ENCODE data around the gene TLE2.
"Not testable (repeated sequence)": the region's sequence is repeated elsewhere in the genome, so short reads cannot be mapped to it uniquely, and the experiment has no call there.

Gene TLE2

GRCh38 chr19:3041761-3042620 lies 12.9 kb upstream of the TLE2 start:
- TF ChIP-seq, protein P1, sequence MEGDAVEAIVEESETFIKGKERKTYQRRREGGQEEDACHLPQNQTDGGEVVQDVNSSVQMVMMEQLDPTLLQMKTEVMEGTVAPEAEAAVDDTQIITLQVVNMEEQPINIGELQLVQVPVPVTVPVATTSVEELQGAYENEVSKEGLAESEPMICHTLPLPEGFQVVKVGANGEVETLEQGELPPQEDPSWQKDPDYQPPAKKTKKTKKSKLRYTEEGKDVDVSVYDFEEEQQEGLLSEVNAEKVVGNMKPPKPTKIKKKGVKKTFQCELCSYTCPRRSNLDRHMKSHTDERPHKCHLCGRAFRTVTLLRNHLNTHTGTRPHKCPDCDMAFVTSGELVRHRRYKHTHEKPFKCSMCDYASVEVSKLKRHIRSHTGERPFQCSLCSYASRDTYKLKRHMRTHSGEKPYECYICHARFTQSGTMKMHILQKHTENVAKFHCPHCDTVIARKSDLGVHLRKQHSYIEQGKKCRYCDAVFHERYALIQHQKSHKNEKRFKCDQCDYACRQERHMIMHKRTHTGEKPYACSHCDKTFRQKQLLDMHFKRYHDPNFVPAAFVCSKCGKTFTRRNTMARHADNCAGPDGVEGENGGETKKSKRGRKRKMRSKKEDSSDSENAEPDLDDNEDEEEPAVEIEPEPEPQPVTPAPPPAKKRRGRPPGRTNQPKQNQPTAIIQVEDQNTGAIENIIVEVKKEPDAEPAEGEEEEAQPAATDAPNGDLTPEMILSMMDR (IDR thresholded peaks at IDR 0.05; ENCODE audit: unreplicated experiment in 3 of 3), result no peak
- Mint-ChIP-seq H3K4me3 (peak overlapping the region; percentile 62 to 72 (median 64)), H3K4me1 (peaks cover 30% of the 10 kb centered on the region), H3K36me3 (ENCODE audit: low read depth) (no peaks in the 10 kb centered on the region), H3K27me3 (ENCODE audit: low read depth) (peaks cover 25% of the 10 kb centered on the region), H3K27ac (peak overlapping the region; percentile 94 to 96 (median 96)), H3K9me3 (no peaks in the 10 kb centered on the region)

- no peaks in the 10 kb centered on the region for H3K36me3 Mint-ChIP-seq (ENCODE audit: low read depth)
- TF ChIP-seq, protein P1 (IDR thresholded peaks at IDR 0.05; ENCODE audit: unreplicated experiment in 3 of 3), result no peak
- H3K27me3 Mint-ChIP-seq (ENCODE audit: low read depth), result peaks cover 28% of the 10 kb centered on the region
- H3K4me1 Mint-ChIP-seq, result peaks cover 30% of the 10 kb centered on the region
- H3K4me3 Mint-ChIP-seq, result peak overlapping the region; percentile 11 to 53 (median 50)
- H3K9me3 Mint-ChIP-seq, result no peaks in the 10 kb centered on the region
- peak overlapping the region; percentile 71 to 77 (median 75) for H3K27ac Mint-ChIP-seq
Measured at GRCh38 chr19:3041327-3041726, 12.2 kb upstream of the TLE2 start.

GRCh38 chr19:3039641-3040077 lies 10.6 kb upstream of the TLE2 start:
- H3K9me3 Mint-ChIP-seq, result no peaks in the 10 kb centered on the region
- H3K36me3 Mint-ChIP-seq (ENCODE audit: low read depth), result no peaks in the 10 kb centered on the region
- peaks cover 24% of the 10 kb centered on the region for H3K27me3 Mint-ChIP-seq (ENCODE audit: low read depth)
- H3K4me3 Mint-ChIP-seq, result peak overlapping the region in 2 of 3 experiments; percentile 16 to 23
- TF ChIP-seq, protein P1 (IDR thresholded peaks at IDR 0.05; ENCODE audit: unreplicated experiment in 3 of 3), result no peak
- peaks cover 36% of the 10 kb centered on the region for H3K4me1 Mint-ChIP-seq
- H3K27ac Mint-ChIP-seq, result peak overlapping the region in 2 of 3 experiments; percentile 50 to 58

GRCh38 chr19:3039125-3039524 lies 10.0 kb upstream of the TLE2 start:
- H3K27me3 Mint-ChIP-seq (ENCODE audit: low read depth), result peaks cover 30% of the 10 kb centered on the region
- peak overlapping the region in 2 of 3 experiments; percentile 50 to 58 for H3K27ac Mint-ChIP-seq
- peaks cover 38% of the 10 kb centered on the region for H3K4me1 Mint-ChIP-seq
- H3K4me3 Mint-ChIP-seq, result peak overlapping the region in 2 of 3 experiments; percentile 16 to 23
- no peaks in the 10 kb centered on the region for H3K9me3 Mint-ChIP-seq
- TF ChIP-seq, protein P1 (IDR thresholded peaks at IDR 0.05; ENCODE audit: unreplicated experiment in 3 of 3), result no peak
- no peaks in the 10 kb centered on the region for H3K36me3 Mint-ChIP-seq (ENCODE audit: low read depth)

GRCh38 chr19:3038214-3038613 lies 9.1 kb upstream of the TLE2 start:
- no peaks in the 10 kb centered on the region for H3K36me3 Mint-ChIP-seq (ENCODE audit: low read depth)
- H3K9me3 Mint-ChIP-seq, result no peaks in the 10 kb centered on the region
- peaks cover 45% of the 10 kb centered on the region for H3K4me1 Mint-ChIP-seq
- H3K27me3 Mint-ChIP-seq (ENCODE audit: low read depth), result peaks cover 39% of the 10 kb centered on the region
- TF ChIP-seq, protein P1 (IDR thresholded peaks at IDR 0.05; ENCODE audit: unreplicated experiment in 3 of 3), result no peak
- peak overlapping the region in 2 of 3 experiments; percentile 47 to 51 for H3K4me3 Mint-ChIP-seq
- H3K27ac Mint-ChIP-seq, result peak overlapping the region in 1 of 3 experiments; percentile 50

- not testable (repeated sequence) for H3K9me3 Mint-ChIP-seq; H3K36me3 Mint-ChIP-seq (ENCODE audit: low read depth)
- Mint-ChIP-seq H3K4me3 (peak overlapping the region; percentile 50 to 87 (median 85)), H3K27ac (peak overlapping the region; percentile 85 to 95 (median 92)), H3K27me3 (ENCODE audit: low read depth) (peaks cover 50% of the 10 kb centered on the region), H3K4me1 (peaks cover 38% of the 10 kb centered on the region)
Measured at GRCh38 chr19:3036977-3037544, 8.0 kb upstream of the TLE2 start.

Measured in nephron (organoid).